ENCODE results near the gene MUC2.

- TF ChIP-seq CTCF (IDR thresholded peaks at IDR 0.05) (no peak), POLR2AphosphoS5 (IDR thresholded peaks at IDR 0.05; ENCODE audit: insufficient read depth in 1 of 2, low read depth in 1 of 2) (no peak), POLR2A (IDR thresholded peaks at IDR 0.05) (no peak)
Observed at GRCh38 chr11:1084561-1085439, 10.1 kb downstream of the MUC2 start.

All from vagina (tissue), 2 donors.